HG03575 (cell line): ENCODE results near the gene ADO.

Experiments used
- ATAC-seq: cut with Tn5 transposase; IDR thresholded peaks from one replicate; pipeline ENCODE4 v1.9.1; 2021; ENCODE audit not compliant: unreplicated experiment, insufficient number of reproducible peaks, low FRiP score; ENCODE audit errors: extremely low read depth

ADO gene

DNA sequence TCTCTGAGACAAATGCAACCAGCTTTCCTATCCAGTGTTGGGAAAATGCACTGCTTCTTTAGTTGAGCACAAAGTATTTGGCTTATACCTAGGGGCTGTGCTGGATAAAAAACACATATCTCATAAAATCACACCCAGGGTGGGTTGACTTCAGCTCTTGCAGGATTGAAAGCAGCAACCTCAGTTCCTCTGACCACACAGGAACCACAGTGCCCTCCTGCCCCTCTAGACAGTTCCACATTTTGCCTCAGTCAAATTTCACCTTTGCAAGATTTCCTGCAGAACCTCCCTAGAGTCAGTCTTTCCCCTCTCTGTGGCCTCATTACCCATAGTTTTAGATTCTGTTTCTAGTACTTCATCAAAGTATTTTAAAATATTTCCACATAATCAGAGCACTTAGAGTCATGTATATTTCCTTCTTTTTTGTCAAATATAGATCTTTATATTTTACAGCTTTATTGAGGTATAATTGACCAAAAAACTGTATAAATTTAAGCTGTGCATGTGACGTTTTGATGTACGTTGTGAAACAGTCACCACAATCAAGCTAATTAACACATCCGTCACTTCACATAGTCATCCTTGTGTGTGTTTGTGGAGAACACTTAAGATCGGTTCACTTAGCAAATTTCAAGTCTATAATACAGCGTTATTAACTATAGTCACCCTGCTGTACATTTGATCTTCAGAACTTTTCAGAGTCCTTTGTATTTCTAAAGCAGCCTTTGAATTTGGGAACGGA is 48.6 kb downstream of the ADO start:
- peak; percentile 51 for ATAC-seq

DNA sequence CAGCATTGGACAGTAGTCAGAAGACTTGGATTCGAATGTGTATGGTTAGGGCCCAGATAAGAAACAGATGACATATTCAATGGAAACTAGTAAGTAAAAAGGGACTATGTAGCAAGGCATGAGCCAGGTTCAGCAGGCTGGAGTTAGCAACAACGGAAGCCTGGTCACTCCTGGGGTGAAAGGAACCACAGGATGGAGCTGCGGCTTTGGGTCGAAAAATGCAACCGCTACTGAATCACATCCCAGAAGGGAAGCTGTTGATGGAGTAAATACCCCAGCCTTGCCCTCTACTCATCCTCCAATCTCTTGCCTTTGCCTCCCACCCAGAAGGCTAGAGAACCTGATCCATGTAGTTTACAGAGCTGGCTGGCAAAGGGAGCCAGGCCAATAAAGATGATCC is 49.2 kb downstream of the ADO start:
- no peak for ATAC-seq

DNA sequence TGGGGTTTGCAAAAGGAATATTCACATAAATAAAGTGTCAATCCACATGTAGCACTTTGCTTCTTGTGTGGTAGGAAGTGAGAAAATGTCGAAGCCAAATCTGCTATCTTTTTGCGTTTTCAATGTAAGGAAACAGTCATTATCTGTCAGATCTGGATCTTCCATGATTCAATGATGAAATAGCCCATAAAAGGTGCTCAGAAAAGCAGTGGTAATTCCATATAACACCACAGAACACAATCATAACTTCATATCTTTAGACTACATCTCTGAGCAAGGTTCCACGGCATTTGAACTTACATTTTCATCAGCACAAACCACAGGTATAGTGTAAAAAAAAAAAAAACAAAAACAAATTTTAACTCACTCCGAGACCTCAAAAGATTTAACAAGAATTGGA is 51.5 kb downstream of the ADO start:
- no peak for ATAC-seq
